Endothelial cell of umbilical vein (primary cell): ENCODE data around the gene MTCH2. TPM values are rescaled to one million over a fixed set of nuclear protein-coding genes. Genes with fewer than 3 reads are reported as not detected.

Experiments
- BruUV-seq: library from RNA; stranded (reverse); fragments of 400-500 nt; replicated peaks from 2 replicates; lab custom pipeline; 2021; lab: Mats Ljungman, UMichigan
- CTCF ChIA-PET: fragments of 300-600, 350-600 bp; sonication (Branson Sonifier 250); formaldehyde crosslinking; loops from one replicate; lab custom pipeline; 2021; ENCODE audit warnings: antibody characterized with exemption, inconsistent platforms; lab: Charles Lee
- POLR2A ChIA-PET: fragments of 300-600, 350-600 bp; sonication (Branson Sonifier 250); formaldehyde crosslinking; loops from one replicate; lab custom pipeline; 2021; ENCODE audit warnings: antibody characterized with exemption, inconsistent platforms; lab: Charles Lee
- DNase-seq: peaks from one replicate; pipeline ENCODE4 v3.0.0-alpha.2; 2011; ENCODE audit warnings: low read depth, low spot score
- FAIRE-seq: peaks from 2 replicates; lab custom pipeline; 2011; peaks lifted over from hg19 to GRCh38; lab: Jason Lieb, UNC
- H2AFZ ChIP-seq: 2 replicates; pipeline ENCODE4 v1.6.0; 2012; ENCODE audit warnings: low read depth, low read length, control low read depth, inconsistent platforms
- H3K27ac ChIP-seq: 2 replicates; pipeline ENCODE4 v1.5.1; 2011; ENCODE audit warnings: low read depth, mild to moderate bottlenecking, control low read depth, low read length, moderate library complexity; ENCODE audit not compliant: insufficient read depth
- H3K27me3 ChIP-seq, 2 experiments: 2 replicates each; pipeline versions ENCODE4 v1.6.0 to v1.6.1; 2011; ENCODE audit warnings: low read length in 2 of 2, mixed read lengths in 1 of 2; ENCODE audit not compliant: control insufficient read depth in 2 of 2, insufficient read depth in 2 of 2
- H3K36me3 ChIP-seq, 2 experiments: 2 replicates in 1 of 2; 3 replicates in 1 of 2; pipeline ENCODE4 v1.5.1; 2011; ENCODE audit warnings: low read length in 2 of 2, mild to moderate bottlenecking in 1 of 2, moderate library complexity in 1 of 2; ENCODE audit not compliant: control insufficient read depth in 2 of 2, insufficient read depth in 2 of 2; ENCODE audit errors: extremely low read depth in 1 of 2
- H3K4me1 ChIP-seq: 3 replicates; pipeline ENCODE4 v1.5.1; 2011; ENCODE audit warnings: mild to moderate bottlenecking, low read length; ENCODE audit not compliant: control insufficient read depth, insufficient read depth; ENCODE audit errors: extremely low read depth
- H3K4me2 ChIP-seq: 2 replicates; pipeline ENCODE4 v1.6.1; 2011; ENCODE audit warnings: low read length, control low read depth, mixed read lengths; ENCODE audit not compliant: insufficient read depth
- H3K4me3 ChIP-seq, 3 experiments: fragments of 200-600 bp in 1 of 3; sonication (generic), shearing (Covaris generic) in 1 of 3; replicated peaks in 1 of 3; 2 replicates each; pipeline ENCODE4 v1.5.1; 2011 to 2016; ENCODE audit warnings: control low read depth in 3 of 3, low read length in 3 of 3, mild to moderate bottlenecking in 2 of 3, inconsistent platforms in 1 of 3, low read depth in 1 of 3, moderate library complexity in 1 of 3; ENCODE audit not compliant: insufficient read depth in 1 of 3
- H3K79me2 ChIP-seq: 2 replicates; pipeline ENCODE4 v1.6.0; 2012; ENCODE audit warnings: low read length, inconsistent platforms; ENCODE audit not compliant: control insufficient read depth, insufficient read depth
- H3K9ac ChIP-seq: replicated peaks from 2 replicates; pipeline ENCODE3; 2011; ENCODE audit warnings: low read length, control low read depth; ENCODE audit not compliant: insufficient read depth; ENCODE audit errors: extremely low read depth
- H3K9me1 ChIP-seq: replicated peaks from 3 replicates; pipeline ENCODE4 v1.6.0; 2011; ENCODE audit warnings: mild to moderate bottlenecking, low read length; ENCODE audit not compliant: control insufficient read depth, insufficient read depth; ENCODE audit errors: extremely low read depth
- H3K9me3 ChIP-seq: replicated peaks from 2 replicates; pipeline ENCODE4 v1.5.1; 2012; ENCODE audit warnings: low read length, inconsistent platforms; ENCODE audit not compliant: control insufficient read depth, insufficient read depth
- H4K20me1 ChIP-seq: replicated peaks from 2 replicates; pipeline ENCODE3; 2011; ENCODE audit warnings: mild to moderate bottlenecking, low read length; ENCODE audit not compliant: control insufficient read depth, insufficient read depth; ENCODE audit errors: extremely low read depth
- CTCF ChIP-seq, 2 donors: IDR thresholded peaks; 1 replicate in 1 of 2; 2 replicates in 1 of 2; pipeline ENCODE4 v1.5.1; 2011; ENCODE audit warnings: low read length in 2 of 2, mild to moderate bottlenecking in 2 of 2, moderate library complexity in 2 of 2, control low read depth in 1 of 2, inconsistent platforms in 1 of 2, low read depth in 1 of 2; ENCODE audit not compliant: insufficient read depth in 1 of 2; ENCODE audit errors: extremely low read depth in 1 of 2
- EZH2 ChIP-seq: IDR thresholded peaks from 2 replicates; pipeline ENCODE4 v1.6.1; 2012; ENCODE audit warnings: borderline replicate concordance, low read depth, mild to moderate bottlenecking, moderate library complexity, low read length, inconsistent platforms; ENCODE audit not compliant: severe bottlenecking
- FOS ChIP-seq: IDR thresholded peaks from 2 replicates; pipeline ENCODE4 v1.6.1; 2011; ENCODE audit warnings: mild to moderate bottlenecking, low read length, moderate library complexity, borderline replicate concordance; ENCODE audit not compliant: insufficient read depth
- GATA2 ChIP-seq: IDR thresholded peaks from 2 replicates; pipeline ENCODE4 v1.7.0; 2011; ENCODE audit warnings: low read depth, mild to moderate bottlenecking, moderate library complexity, mixed read lengths, low read length; ENCODE audit not compliant: insufficient read length, insufficient read depth
- JUN ChIP-seq: IDR thresholded peaks from 2 replicates; pipeline ENCODE4 v1.6.1; 2011; ENCODE audit warnings: borderline replicate concordance, low read depth; ENCODE audit not compliant: insufficient read length, insufficient read depth
- MAX ChIP-seq: IDR thresholded peaks from 2 replicates; pipeline ENCODE4 v1.6.1; 2011; ENCODE audit not compliant: insufficient read depth, insufficient read length
- MYC ChIP-seq: IDR thresholded peaks from one replicate; pipeline ENCODE4 v1.6.1; 2011; ENCODE audit warnings: mild to moderate bottlenecking, low read depth, low read length
- POLR2A ChIP-seq: IDR thresholded peaks from 2 replicates; pipeline ENCODE4 v1.6.1; 2012; ENCODE audit warnings: low read depth, mild to moderate bottlenecking, control low read depth, low read length
- POLR2AphosphoS5 ChIP-seq: IDR thresholded peaks from 2 replicates; pipeline ENCODE4 v1.6.1; 2012; ENCODE audit warnings: low read depth, mild to moderate bottlenecking, control low read depth, low read length, moderate library complexity; ENCODE audit not compliant: insufficient read depth
- dilution Hi-C: fragments of 300-500 bp; cut with MboI; formaldehyde crosslinking; loops from one replicate; pipeline ENCODE4 v1.15.0; 2019; ENCODE audit warnings: low sequenced_read_pairs; ENCODE audit not compliant: extremely low pct_ligation_motif_present
- intact Hi-C: fragments of 100-400 bp; cut with micrococcal nuclease; formaldehyde crosslinking; loops from one replicate; pipeline ENCODE4 v1.10.0; 2022
- polyA plus RNA-seq, 4 experiments: library from polyadenylated mRNA; depleted of rRNA in 3 of 4; stranded (reverse) in 3 of 4; unstranded in 1 of 4; fragments of >200 nt; gene quantifications; 2 replicates each; pipeline versions ENCODE4 v1.2.1 to v1.2.3, GENCODE V29; 2011 to 2012; ENCODE audit warnings: missing spikeins in 1 of 4
- total RNA-seq: library from RNA; stranded (reverse); gene quantifications from 2 replicates; pipeline ENCODE4 v1.2.3, GENCODE V29; 2021

Gene MTCH2
- total and polyA plus RNA-seq, 2 donors (not counting 3 experiments of a cell fraction or from before 2014, with no cell fraction given), result 138 to 144 TPM

GRCh38 chr11:47578524-47579494, 63.5 kb downstream of the MTCH2 start, which contains the start of the genes KBTBD4 and NDUFS3:
Gene KBTBD4 (minus strand): TSS chr11:47578970. CDS start chr11:47578951, 19 bp downstream.
Gene NDUFS3 (plus strand): TSS chr11:47579074. CDS start chr11:47579092, 18 bp downstream.
- dilution Hi-C loops, result no loop called here
- H3K27ac ChIP-seq, result peak within 1 kb of the TSS; percentile 47
- TF ChIP-seq FOS (no peak), EZH2 (no peak), POLR2A (peak; percentile 63), POLR2AphosphoS5 (peak; percentile 88), GATA2 (no peak), CTCF (IDR thresholded peaks at IDR 0.05; ENCODE audit: extremely low read depth in 1 of 2, insufficient read depth in 1 of 2, low read depth in 1 of 2, low read length in 2 of 2) (no peak), MYC (no peak), JUN (no peak), MAX (peak; percentile 22)
- ChIA-PET POLR2A (no interaction called here), CTCF (interaction anchor here (1.0 to 1.2 kb wide), 4 partner anchors 10 to 124 kb away, joined by 3 to 4 read pairs (median 3); partner anchors contain the start of gene PTPMT1)
- peak within 1 kb of the TSS; percentile 65 for H3K9ac ChIP-seq
- H4K20me1 ChIP-seq, result no peaks in the 10 kb centered on the region
- H2AFZ ChIP-seq, result peak within 1 kb of the TSS; percentile 79
- peak; percentile 74 for FAIRE-seq
- peak within 1 kb of the TSS; percentile 90 for H3K4me2 ChIP-seq
- peak within 1 kb of the TSS; percentile 64 to 77 (median 73) for H3K4me3 ChIP-seq
- BruUV-seq, result TSS peak; percentile 54
- peak; percentile 84 for DNase-seq
- no peaks in the 10 kb centered on the region for H3K9me3 ChIP-seq
- intact Hi-C loops, result loop anchor here (1.0 to 5.0 kb wide), 2 partner anchors 26 to 152 kb away; partner anchors contain the start of genes CELF1 and PSMC3
- no peaks in the 10 kb centered on the region for H3K9me1 ChIP-seq
- peaks cover 36% of the 10 kb centered on the region for H3K79me2 ChIP-seq
- H3K36me3 ChIP-seq, result peaks cover 13 to 19% of the 10 kb centered on the region in 2 experiments
- H3K27me3 ChIP-seq, result no peaks in the 10 kb centered on the region
- H3K4me1 ChIP-seq, result peaks cover 23% of the 10 kb centered on the region
